NT2/D1 (cell line): ENCODE data around the gene MYCL.

Source experiments
- DNase-seq: peaks from one replicate; pipeline ENCODE4 v3.0.0-alpha.2; 2011; ENCODE audit warnings: low read depth, low spot score
- H3K27me3 ChIP-seq: 2 replicates; pipeline ENCODE4 v1.6.0; 2011; ENCODE audit warnings: mild to moderate bottlenecking; ENCODE audit not compliant: insufficient read length, insufficient read depth
- H3K36me3 ChIP-seq: 2 replicates; pipeline ENCODE4 v1.6.1; 2011; ENCODE audit warnings: mild to moderate bottlenecking, low read length, mixed read lengths; ENCODE audit not compliant: insufficient read depth, insufficient read length
- H3K4me1 ChIP-seq: 2 replicates; pipeline ENCODE4 v1.5.1; 2011; ENCODE audit not compliant: insufficient read depth, insufficient read length
- H3K4me3 ChIP-seq: 2 replicates; pipeline ENCODE4 v1.5.1; 2011; ENCODE audit warnings: low read depth; ENCODE audit not compliant: insufficient read length
- H3K9ac ChIP-seq: 2 replicates; pipeline ENCODE4 v1.6.0; 2011; ENCODE audit warnings: low read depth; ENCODE audit not compliant: insufficient read length
- H3K9me3 ChIP-seq: 2 replicates; pipeline ENCODE4 v1.5.1; 2011; ENCODE audit warnings: mild to moderate bottlenecking, low read length; ENCODE audit not compliant: insufficient read depth
- SUZ12 ChIP-seq: IDR thresholded peaks from 2 replicates; pipeline ENCODE4 v1.6.1; 2011; ENCODE audit not compliant: insufficient read length, insufficient read depth; ENCODE audit errors: extremely low read depth
- YY1 ChIP-seq: IDR thresholded peaks from 2 replicates; pipeline ENCODE4 v1.6.1; 2011; ENCODE audit not compliant: insufficient read length, insufficient read depth
- ZNF274 ChIP-seq: IDR thresholded peaks from 2 replicates; pipeline ENCODE4 v1.6.1; 2011; ENCODE audit warnings: mild to moderate bottlenecking, low read depth, low read length

MYCL gene

GRCh38 chr1:39854738-39855137 is 47.0 kb downstream of the MYCL start:
- H3K36me3 ChIP-seq = peaks cover 75% of the 10 kb centered on the region
- no peak overlapping the region for H3K9ac ChIP-seq
- no peaks in the 10 kb centered on the region for H3K9me3 ChIP-seq
- H3K4me1 ChIP-seq = no peaks in the 10 kb centered on the region
- DNase-seq = no peak
- H3K27me3 ChIP-seq = no peaks in the 10 kb centered on the region
- no peak overlapping the region for H3K4me3 ChIP-seq
- TF ChIP-seq SUZ12 (no peak), ZNF274 (no peak), YY1 (no peak)

GRCh38 chr1:39854314-39854713 is 47.4 kb downstream of the MYCL start:
- H3K9ac ChIP-seq = no peak overlapping the region
- H3K4me1 ChIP-seq = no peaks in the 10 kb centered on the region
- H3K9me3 ChIP-seq = no peaks in the 10 kb centered on the region
- no peak for DNase-seq
- TF ChIP-seq SUZ12 (no peak), ZNF274 (no peak), YY1 (no peak)
- H3K4me3 ChIP-seq = no peak overlapping the region
- H3K36me3 ChIP-seq = peaks cover 79% of the 10 kb centered on the region
- no peaks in the 10 kb centered on the region for H3K27me3 ChIP-seq

GRCh38 chr1:39852876-39853275 is 48.8 kb downstream of the MYCL start:
- no peak overlapping the region for H3K4me3 ChIP-seq
- DNase-seq = no peak
- H3K4me1 ChIP-seq = no peaks in the 10 kb centered on the region
- H3K9me3 ChIP-seq = no peaks in the 10 kb centered on the region
- no peak overlapping the region for H3K9ac ChIP-seq
- no peak for TF ChIP-seq YY1
- no peaks in the 10 kb centered on the region for H3K27me3 ChIP-seq
- H3K36me3 ChIP-seq = peaks cover 88% of the 10 kb centered on the region

GRCh38 chr1:39852214-39852791 is 49.4 kb downstream of the MYCL start:
- no peaks in the 10 kb centered on the region for H3K4me1 ChIP-seq
- no peak overlapping the region for H3K9ac ChIP-seq
- peaks cover 89% of the 10 kb centered on the region for H3K36me3 ChIP-seq
- no peaks in the 10 kb centered on the region for H3K9me3 ChIP-seq
- H3K4me3 ChIP-seq = no peak overlapping the region
- TF ChIP-seq ZNF274 (no peak), SUZ12 (no peak), YY1 (no peak)
- no peak for DNase-seq
- no peaks in the 10 kb centered on the region for H3K27me3 ChIP-seq

GRCh38 chr1:39850606-39851216 is 51.0 kb downstream of the MYCL start:
- no peak for DNase-seq
- Histone ChIP-seq H3K4me3 (no peak overlapping the region), H3K36me3 (peaks cover 88% of the 10 kb centered on the region), H3K4me1 (no peaks in the 10 kb centered on the region), H3K9me3 (no peaks in the 10 kb centered on the region), H3K9ac (no peak overlapping the region), H3K27me3 (no peaks in the 10 kb centered on the region)
- TF ChIP-seq SUZ12 (no peak), ZNF274 (no peak), YY1 (no peak)

- Histone ChIP-seq H3K4me1 (no peaks in the 10 kb centered on the region), H3K9ac (no peak overlapping the region), H3K9me3 (no peaks in the 10 kb centered on the region), H3K36me3 (peaks cover 88% of the 10 kb centered on the region), H3K4me3 (no peak overlapping the region), H3K27me3 (no peaks in the 10 kb centered on the region)
- no peak for DNase-seq
- TF ChIP-seq ZNF274 (no peak), YY1 (no peak), SUZ12 (no peak)
Measured at GRCh38 chr1:39849203-39849602, 52.5 kb downstream of the MYCL start.

GRCh38 chr1:39847940-39848339 is 53.8 kb downstream of the MYCL start:
- H3K9ac ChIP-seq = no peak overlapping the region
- peaks cover 92% of the 10 kb centered on the region for H3K36me3 ChIP-seq
- no peaks in the 10 kb centered on the region for H3K4me1 ChIP-seq
- no peaks in the 10 kb centered on the region for H3K9me3 ChIP-seq
- H3K27me3 ChIP-seq = no peaks in the 10 kb centered on the region
- H3K4me3 ChIP-seq = no peak overlapping the region
- TF ChIP-seq ZNF274 (no peak), YY1 (no peak), SUZ12 (no peak)
- no peak for DNase-seq
